ENCODE measurements around the gene BRK1.
"Not testable (repeated sequence)": the region's sequence is repeated elsewhere in the genome, so short reads cannot be mapped to it uniquely, and the experiment has no call there.

The BRK1 gene

DNA sequence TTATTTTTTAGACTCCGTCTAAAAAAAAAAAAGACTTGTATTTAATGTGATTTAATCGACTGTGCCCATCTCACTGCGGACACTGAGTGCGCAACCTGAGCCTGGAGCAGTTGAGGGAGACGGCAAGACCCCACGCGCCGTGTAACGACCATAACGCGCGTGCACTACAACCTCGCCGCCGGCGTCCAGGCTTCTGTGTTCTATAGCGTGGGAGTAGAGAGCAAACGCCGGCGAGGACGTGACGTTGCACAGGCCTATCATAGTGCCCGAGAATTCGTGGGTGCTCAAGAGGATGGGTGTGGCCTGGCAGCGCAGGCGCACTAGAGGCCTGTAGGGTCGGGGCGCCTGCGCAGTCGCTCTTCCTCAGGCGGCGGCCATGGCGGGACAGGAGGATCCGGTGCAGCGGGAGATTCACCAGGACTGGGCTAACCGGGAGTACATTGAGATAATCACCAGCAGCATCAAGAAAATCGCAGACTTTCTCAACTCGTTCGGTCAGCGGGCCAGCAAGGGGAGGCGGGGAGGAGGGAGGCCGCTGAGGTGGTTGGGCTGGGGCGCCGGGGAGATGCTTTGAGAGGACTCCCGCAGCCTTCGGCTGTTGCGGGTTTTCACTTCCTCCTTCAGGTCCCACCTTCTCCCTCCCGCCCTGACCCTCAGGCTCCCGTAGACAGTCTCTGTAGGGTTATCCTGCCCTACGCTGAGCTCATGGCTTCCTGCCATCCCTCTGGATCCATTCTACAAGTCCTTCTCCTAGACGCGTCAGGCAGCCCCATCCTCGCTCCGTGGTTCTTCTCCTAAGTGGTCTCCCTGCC, at the start of gene BRK1:
TSS of gene BRK1 (plus strand) at position 350 of the 812 bp plus-strand sequence. CDS start at position 377, 27 bp downstream.
- DNase-seq = peak; percentile 96

DNA sequence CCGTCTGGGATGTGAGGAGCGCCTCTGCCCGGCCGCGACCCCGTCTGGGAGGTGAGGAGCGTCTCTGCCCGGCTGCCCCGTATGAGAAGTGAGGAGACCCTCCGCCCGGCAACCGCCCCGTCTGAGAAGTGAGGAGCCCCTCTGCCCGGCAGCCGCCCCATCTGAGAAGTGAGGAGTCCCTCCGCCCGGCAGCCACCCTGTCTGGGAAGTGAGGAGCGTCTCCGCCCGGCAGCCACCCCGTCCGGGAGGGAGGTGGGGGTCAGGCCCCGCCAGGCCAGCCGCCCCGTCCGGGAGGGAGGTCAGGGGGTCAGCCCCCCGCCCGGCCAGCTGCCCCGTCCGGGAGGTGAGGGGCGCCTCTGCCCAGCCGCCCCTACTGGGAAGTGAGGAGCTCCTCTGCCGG, 45.4 kb upstream of the BRK1 start:
- not testable (repeated sequence) for DNase-seq

DNA sequence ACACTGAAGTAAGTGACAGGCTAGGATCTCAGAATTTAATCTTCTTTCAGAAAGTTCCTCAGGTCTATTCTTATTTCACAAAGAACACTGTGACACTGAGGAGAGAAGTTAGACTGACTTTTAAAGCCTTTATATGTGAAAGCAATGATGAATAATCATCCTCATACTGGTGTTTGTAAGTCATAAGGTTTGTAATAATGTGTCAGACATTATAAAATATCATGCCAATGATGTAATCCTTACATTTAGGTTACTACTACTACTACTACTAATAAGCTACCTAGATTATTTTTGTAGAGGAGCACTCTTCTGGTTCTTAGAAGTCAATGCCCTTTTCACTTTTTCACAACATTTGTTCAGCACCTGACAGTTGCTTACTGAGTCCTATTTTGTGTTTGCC, 40.8 kb upstream of the BRK1 start:
- no peak for DNase-seq

DNA sequence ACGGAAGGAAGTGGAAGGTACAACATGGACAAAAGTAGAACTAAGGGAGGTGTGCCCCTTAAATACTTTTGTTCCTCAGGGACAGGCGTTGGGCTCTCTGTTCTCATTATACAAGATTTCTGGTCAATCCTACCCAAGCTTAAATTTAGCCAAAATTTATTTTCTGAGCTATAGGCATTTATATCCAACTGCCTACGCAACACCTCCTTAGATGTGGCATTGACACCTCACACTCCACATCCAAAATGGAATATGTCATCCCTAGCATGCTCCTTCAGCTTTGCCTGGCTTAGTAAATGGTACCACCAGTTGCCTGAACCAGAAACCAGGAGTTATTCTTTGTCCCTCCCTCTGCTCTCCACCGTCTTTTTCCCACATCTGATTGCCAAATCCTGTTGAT, 33.6 kb upstream of the BRK1 start:
- no peak for DNase-seq

DNA sequence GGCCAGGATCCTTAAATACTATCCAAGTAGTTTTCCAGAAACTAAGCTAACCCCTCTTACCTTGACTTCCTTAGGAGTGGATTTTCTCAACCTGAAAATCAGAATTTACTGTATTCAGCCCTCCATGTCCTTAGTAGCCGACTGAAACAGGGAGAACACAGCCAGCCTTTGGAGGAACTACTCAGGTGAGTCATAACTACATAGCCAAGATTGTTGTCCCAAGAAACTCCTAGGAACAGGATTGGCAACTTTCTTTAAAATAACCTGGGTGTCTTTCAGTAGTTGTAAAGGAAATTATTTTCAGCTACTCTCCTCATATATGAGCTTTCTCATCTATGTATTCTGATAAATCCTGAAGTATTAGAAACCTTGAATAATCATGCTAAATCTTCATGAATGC, 29.7 kb upstream of the BRK1 start:
- no peak for DNase-seq

DNA sequence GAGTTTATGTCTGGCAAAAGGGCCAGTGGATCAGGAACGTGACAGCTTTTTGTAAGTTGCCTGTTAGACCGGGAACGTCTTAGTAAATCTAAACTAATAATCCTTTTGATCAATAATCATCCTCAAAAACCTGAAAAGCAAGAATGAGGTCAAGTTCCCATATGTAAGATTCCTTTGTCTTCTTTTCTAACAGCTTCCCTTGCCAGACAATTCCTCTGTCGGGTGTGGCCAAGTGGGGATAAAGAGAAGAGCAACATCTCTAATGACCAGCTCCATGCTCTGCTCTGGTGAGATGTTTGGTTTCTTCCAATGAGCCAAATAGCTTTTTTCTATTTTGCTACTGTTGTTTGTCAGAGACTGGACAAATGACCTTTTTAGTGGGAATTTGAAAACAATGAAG, 27.2 kb upstream of the BRK1 start:
- DNase-seq = no peak

DNA sequence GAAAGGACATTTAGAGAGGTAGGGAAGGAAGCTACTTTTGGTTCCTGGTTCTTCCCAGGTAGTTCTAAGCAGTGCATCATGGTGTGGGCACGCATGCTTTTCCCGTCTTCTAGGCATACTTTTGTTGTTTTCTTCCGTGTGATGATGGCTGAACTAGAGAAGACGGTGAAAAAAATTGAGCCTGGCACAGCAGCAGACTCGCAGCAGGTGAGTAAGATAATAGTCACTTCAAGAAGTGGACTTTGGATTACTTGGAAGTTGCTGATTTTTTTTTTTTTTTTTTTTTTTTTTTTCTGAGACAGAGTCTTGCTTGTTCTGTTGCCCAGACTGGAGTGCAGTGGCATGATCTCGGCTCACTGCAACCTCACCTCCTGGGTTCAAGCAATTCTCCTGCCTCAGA, 25.3 kb upstream of the BRK1 start:
- DNase-seq = no peak

DNA sequence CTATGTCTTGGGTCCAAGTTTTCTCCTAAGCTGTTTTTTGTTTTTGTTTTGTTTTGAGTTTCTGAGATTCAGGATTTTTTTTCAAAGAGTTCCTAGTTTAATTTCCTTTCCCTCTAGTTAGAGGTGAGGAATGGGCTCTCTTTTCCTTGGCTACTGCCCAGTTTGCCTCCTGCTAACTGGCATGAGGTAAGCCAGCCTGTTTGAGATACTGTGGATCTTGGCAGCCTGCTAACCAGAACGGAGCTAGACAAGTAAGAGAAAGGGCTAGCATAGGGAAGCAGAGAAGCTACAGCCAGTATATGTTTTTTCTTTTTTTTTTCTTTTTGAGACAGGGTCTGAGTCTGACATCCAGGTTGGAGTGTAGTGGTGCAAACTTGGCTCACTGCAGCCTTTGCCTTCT, 24.7 kb upstream of the BRK1 start:
- DNase-seq = not testable (repeated sequence)

DNA sequence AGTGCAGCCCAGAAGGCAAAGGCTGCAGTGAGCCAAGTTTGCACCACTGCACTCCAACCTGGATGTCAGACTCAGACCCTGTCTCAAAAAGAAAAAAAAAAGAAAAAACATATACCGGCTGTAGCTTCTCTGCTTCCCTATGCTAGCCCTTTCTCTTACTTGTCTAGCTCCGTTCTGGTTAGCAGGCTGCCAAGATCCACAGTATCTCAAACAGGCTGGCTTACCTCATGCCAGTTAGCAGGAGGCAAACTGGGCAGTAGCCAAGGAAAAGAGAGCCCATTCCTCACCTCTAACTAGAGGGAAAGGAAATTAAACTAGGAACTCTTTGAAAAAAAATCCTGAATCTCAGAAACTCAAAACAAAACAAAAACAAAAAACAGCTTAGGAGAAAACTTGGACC, 24.1 kb upstream of the BRK1 start:
- not testable (repeated sequence) for DNase-seq

DNA sequence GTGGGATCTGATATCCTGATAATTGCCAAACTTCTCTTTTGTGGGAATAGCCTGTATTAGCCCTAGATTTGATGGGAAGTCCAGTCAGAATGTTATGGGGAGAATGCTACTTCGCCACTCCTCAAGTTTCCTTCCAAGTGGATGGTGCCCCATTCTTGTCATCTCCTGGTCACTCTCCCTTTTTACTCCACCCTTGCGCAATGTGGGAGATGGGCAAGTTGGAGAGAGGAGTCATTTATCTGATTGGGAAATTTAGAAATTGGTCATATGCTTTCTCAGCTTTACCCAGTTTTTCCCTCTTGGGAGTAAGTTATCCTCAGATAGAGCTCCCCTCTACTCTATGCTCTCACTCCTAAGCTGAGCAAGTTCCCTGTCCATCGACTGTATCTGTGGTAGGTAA, 21.8 kb upstream of the BRK1 start:
- DNase-seq = no peak

DNA sequence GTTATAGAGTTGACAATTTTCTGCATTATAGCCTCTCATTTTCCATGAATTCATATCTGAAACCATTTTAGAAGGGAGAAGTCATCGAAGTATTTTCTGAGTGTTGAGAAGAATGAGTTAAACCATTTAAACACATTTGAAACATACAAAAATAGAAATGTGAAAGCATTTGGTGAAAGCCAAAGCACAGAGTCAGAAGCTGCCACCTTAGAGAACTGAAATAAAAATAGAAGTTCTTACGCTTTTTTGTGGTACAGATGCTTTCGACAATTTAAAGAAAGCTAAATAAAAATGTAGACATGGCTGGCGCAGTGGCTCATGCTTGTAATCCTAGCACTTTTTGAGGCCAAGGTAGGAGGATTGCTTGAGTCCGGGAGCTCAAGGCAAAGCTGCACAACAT, 16.4 kb upstream of the BRK1 start:
- no peak for DNase-seq

DNA sequence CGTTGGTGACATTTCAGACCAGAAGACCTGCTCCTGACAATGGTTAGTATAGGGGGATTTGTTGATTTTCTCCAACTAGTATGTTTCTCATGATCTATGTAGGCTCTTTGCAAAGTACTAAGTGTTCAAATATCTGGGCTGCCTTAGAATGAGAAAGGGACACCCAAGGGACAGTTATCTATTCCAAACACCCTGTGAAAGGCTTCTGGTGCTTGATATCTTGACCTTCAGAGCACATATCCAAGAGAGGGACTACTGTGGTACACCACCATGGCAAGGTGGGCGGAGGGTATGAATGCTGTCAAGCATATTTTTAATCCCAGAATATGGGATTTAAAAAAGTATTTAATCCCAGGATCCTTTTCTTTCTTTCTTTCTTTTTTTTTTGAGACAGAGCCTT, 8.6 kb upstream of the BRK1 start:
- no peak for DNase-seq

DNA sequence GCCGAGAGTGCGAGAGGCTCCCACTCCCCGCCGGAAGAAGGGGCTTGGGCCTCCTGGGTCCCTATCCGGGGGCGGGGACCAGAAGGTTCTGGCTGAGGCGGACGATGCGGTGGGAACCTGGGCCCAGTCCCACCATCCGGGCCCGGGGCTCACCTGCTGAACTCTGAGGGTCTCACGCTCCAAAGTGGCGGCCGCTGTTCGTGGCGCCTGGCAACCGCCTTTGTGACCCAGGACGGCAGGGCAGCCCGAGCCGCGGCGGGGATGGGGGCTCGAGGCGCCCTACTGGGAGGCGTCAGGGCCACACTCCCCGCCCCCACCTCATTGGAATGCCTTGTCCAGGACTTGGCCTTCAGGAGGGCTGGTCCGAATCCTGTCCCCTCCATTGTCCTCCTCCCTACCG, 7.4 kb upstream of the BRK1 start, which contains the start of gene FANCD2OS:
TSS of gene FANCD2OS (minus strand) at position 165 of the 400 bp plus-strand sequence. CDS start 3,481 bp downstream, outside the sequence.
- DNase-seq = no peak

DNA sequence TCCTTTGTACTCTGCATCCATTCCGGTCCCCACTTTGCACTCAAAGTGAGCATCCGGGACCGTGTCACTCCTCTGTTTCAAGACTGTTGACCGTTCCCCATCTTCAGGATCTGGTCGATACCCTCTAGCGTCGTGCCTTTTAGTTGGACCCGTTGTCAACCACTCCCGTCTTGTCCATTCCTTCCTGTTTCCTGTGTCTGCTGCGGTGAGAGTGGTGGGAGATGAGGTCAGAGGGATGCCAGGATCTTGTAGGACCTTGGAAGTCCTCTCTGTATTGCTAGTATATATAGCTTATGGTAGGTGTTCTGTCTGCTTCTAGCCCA, 624 bp downstream of the BRK1 start:
- DNase-seq = peak; percentile 20

DNA sequence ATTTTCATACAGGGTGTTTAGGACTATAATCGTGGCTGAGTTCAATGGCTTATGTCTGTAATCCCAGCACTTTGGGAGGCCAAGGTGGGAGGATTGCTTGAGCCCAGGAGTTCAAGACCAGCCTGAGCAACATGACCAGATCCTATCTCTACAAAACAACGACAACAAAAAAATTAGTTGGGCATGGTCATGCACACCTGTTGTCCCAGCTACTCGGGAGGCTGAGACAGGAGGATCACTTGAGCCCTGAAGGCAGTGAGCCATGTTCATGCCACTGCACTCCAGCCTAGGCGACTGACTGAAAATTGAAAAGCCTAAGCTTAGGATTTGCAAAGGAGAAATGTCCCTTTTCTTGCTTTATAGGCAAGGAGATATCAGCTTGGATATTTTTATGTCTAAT, 1.5 kb downstream of the BRK1 start:
- DNase-seq = no peak

DNA sequence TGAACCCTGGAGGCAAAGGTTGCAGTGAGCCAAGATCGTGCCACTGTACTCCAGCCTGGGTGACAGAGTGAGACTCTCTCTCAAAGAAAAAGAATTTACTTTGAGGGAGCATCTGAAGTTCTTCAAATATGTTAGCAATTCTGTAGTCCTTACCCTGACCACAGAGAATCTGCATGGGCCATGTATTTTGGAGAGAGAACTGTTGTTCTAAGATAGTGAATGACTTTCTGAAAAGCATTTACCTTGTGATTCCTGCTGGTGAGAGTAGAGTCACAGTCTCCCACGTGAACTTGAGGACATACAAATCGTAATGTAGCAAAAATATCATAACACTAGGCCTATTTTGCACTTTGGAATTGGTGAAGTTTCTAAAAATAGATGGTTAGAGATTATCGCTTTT, 3.9 kb downstream of the BRK1 start:
- no peak for DNase-seq

DNA sequence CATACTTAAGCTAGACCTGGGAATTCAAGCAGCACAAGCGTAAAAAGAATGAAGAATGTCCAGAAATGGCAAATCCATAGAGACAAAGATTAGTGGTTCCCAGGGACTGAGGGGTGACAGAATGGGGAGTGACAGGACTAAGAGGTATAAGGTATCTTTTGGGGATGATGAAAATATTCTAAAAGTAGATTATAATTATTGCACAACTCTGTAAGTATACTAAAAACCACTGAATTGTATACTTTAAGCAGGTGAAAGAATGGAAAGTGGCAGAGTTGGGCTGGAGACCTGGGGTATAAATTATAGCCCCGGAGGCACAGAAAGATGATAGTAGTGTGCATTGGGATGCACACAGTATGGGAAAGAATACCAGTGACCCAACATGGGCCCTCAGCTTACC, 5.6 kb downstream of the BRK1 start:
- DNase-seq = no peak

DNA sequence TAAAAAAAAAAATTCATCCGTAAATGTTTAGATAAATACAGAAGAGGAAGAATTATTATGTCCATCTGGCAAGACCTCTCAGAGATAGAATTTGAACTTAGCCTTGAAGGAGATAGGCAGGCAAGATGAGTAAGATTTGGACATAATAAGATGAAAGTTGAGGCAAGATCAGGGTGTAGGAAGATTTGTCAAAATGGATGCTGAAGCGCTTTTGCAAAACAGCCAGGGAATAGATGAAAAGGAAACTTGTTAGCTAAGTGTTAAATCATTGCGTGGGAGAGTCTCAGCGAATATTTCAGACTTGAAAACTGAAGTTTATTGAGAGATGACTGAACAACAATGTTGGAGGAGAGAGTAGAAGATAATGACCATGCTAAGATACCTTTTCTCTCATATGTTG, 7.2 kb downstream of the BRK1 start:
- no peak for DNase-seq

DNA sequence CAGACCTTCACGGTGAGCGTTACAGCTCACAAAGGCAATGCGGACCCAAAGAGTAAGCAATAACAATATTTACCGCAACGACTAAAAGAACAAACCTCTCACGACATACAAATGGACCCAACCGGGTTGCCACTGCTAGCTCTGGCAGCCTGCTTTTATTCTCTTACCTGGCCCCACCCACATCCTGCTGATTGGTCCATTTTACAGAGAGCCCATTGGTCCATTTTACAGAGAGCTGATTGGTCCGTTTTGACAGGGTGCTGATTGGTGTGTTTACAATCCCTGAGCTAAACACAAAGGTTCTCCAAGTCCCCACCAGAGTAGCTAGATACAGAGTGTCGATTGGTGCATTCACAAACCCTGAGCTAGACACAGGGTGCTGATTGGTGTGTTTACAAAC, 20.4 kb downstream of the BRK1 start:
- not testable (repeated sequence) for DNase-seq

DNA sequence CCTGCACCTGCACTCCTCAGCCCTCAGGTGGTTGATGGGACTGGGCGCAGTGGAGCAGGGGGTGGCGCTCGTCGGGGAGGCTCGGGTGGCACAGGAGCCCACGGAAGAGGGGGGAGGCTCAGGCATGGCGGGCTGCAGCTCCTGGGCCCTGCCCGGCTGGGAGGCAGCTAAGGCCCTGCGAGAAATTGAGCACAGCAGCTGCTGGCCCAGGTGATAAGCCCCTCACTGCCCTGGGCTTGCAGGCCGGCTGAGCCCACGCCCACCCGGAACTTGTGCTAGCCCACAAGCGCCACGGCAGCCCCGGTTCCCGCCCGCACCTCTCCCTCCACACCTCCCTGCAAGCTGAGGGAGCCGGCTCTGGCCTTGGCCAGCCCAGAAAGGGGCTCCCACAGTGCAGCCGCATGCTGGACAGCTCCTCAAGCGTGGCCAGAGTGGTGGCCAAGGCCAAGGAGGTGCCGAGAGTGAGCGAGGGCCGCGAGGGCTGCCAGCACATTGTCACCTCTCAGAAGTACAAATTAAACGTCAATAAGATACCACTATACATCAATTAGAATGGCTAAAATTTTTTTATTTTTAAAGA, 21.0 kb downstream of the BRK1 start:
- DNase-seq = no peak

DNA sequence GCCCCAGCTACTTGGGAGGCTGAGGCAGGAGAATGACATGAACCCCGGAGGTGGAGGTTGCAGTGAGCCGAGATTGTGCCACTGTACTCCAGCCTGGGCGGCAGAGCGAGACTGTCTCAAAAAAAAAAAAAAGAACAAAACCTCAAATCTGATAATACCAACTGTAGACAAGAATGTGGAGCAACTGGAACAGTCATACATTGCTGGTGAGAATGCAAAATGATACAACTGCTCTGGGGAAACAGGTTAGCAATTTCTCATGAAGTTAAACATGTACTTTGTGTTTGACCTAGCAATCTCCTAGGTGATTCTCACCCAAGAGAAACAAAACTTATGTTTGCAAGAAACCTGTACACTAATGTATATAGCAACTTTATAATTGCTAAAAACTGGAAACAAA, 21.7 kb downstream of the BRK1 start:
- peak; percentile 11 for DNase-seq

DNA sequence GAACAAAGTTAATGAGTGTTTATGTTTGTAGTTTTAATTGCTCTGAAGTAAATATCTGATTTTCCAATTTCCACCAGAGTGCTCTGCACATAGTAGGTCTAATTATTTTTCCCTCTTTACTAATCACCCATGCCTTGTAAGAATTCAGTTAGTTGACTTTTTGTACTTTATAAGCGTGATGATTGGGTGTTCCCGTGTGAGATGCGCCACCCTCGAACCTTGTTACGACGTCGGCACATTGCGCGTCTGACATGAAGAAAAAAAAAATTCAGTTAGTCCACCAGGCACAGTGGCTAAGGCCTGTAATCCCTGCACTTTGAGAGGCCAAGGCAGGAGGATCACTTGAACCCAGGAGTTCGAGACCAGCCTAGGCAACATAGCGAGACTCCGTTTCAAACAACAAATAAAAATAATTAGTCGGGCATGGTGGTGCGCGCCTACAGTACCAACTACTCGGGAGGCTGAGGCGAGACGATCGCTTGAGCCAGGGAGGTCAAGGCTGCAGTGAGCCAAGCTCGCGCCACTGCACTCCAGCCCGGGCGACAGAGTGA, 25.6 kb downstream of the BRK1 start:
- no peak for DNase-seq

DNA sequence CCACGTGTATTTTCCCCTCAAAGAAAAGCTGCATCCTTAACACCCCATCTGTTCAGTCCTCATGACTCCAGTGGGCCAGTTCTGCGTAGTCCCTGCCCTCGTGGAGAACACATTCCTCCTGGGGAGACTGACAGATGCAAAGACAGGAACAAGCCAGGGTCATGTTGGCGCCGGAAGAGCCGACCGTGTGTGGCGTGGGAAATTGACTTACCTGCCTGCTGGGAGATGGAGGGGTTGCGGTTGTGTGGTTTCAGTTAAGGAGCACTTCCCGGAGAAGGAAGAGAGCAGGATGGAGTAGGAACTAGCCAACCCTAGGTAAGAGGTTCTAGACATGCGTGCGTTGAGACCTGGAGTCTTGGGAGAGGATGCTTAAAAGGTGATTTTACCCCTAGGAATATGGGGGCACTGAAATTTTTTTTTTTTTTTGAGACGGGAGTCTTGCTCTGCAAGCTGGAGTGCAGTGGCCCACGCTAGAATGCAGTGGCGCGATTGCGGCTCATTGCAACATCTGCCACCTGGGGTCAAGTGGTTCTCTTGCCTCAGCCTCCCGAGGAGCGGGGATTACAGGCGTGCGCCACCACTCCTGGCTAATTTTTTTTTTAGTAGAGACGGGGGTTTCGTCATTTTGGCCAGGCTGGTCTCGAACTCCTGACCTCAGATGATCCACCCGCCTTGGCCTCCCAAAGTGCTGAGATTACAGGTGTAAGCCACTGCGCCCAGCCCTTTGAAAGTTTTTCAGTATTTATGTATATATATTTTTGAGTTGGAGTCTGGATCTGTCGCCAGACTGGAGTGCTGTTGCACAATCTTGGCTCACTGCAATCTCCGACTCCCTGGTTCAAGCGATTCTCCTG, 27.5 kb downstream of the BRK1 start:
- DNase-seq = no peak

DNA sequence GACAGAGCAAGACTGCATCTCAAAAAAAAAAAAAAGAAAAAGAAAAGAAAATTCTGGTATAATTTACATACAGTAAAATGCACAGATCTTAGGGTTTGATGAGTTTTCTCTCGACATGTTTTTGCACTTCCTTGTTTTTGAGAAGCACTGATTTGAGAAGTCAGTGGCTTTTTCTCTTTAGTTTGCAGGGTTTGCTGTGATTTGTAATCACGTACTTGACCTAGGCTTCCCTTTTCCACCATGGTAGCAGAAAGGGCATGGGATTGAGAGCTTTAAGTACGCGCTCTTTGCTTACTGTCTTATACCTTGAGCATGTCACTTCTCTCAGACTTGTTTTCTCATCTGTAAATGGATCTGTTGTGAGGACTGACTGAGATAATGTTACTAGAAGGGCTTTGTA, 30.2 kb downstream of the BRK1 start:
- no peak for DNase-seq

Data from kidney glomerular epithelial cell (primary cell).